ENCODE results near the gene LELP1.
A peak's percentile ranks its signal among the peaks of the same experiment; 100 is the strongest.
"Not testable (repeated sequence)": the region's sequence is repeated elsewhere in the genome, so short reads cannot be mapped to it uniquely, and the experiment has no call there.

Gene LELP1

DNA sequence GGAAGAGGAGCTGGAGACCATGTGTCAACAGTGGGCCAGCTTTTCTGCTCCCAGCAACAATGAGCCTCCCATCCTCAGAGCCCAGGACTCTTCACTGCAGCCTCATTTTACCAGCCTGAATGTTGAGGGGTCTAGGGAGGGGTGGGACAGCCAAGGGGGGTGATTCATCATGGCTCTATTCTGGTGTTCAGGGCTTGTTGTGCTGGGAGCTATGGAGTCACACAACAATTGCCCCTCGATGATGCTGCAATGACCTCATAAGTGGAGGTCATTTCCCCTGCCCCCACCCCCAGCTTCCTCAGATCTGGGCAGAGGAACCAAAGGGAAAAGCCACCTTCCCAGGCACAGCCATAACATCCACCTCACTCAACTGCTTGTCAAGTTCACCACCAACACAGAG is at the start of gene LELP1:
TSS of gene LELP1 (plus strand) at position 301 of the 400 bp plus-strand sequence. CDS start 1,278 bp downstream, outside the sequence.
- no peak for DNase-seq (ENCODE audit: low spot score)

DNA sequence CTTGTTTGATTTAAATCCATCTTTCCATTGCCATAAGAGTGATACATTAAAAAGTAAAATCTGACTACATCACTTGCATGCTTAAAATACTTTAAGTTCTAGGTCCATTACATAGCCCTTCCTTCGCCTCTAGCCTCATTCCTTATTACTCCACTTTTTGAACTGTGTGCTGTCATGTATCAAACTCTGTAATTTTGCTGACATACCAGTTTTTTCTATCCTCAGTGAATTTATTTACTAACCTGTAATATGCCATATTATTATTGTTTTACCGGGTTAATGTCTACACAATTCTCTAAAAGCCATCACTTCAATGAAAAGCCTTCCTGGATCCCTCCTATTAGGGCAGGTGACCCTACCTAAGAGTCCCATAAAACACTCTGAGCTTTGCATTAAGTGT is 47.7 kb upstream of the LELP1 start:
- no peak for DNase-seq (ENCODE audit: low spot score)

DNA sequence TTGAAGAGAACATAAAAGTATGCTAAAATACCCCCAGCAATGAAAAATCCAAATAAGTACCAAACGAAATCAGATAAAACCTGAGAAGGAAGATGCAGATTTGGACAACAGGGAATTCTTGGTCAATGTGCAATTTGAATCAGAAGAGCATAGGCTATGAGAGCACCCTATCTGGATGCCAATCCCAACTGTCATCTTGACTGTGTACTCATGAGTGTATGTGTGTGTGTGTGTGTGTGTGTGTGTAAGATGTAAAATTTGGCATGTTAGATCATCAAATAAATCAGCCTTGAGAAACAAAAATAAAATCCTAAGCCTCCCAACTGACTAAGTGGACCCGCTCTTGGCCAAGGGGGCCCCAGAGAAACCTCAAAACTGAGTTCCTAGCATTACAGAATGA is 34.5 kb upstream of the LELP1 start:
- no peak for DNase-seq (ENCODE audit: low spot score)

DNA sequence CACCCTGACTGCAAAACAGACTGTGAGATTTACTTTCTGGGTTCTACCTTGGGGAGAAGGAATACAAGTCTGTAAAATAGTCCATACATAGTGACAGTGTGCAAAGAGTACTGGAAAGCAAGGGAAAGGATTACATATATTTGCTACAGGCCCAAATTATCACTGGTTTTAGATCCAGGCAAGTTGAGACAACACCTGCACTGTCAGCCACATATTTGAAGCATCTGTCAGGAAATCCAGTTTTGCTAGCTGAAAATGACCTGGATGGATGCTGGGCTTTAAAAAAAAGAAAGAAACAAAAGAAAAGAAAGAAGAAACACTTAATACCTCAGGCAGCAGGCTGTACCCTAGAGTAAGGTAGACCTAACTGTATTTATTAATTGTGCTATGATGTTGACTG is 28.6 kb upstream of the LELP1 start:
- DNase-seq (ENCODE audit: low spot score), result no peak

- DNase-seq (ENCODE audit: low spot score), result no peak
These were observed 24.3 kb upstream of the LELP1 start for GRCh38 chr1:153178922-153179321.

DNA sequence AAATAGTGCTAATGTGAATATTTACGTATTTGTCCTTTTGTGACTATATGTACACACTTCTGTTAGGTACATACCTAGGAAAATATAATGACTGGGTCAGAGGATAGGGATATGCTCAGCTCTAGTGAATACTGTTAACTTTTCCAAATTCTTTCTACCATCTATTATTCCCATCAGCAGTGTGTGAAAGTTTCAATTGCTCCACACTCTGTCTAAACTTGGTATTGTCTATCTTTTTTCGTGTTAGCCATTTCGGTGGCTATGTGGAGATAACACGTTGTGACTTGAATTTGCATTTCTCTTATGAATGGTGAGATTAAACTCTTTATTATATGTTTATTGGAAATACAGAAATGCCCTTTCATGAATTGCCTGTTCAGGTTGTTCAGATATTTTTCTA is 22.7 kb upstream of the LELP1 start:
- no peak for DNase-seq (ENCODE audit: low spot score)

DNA sequence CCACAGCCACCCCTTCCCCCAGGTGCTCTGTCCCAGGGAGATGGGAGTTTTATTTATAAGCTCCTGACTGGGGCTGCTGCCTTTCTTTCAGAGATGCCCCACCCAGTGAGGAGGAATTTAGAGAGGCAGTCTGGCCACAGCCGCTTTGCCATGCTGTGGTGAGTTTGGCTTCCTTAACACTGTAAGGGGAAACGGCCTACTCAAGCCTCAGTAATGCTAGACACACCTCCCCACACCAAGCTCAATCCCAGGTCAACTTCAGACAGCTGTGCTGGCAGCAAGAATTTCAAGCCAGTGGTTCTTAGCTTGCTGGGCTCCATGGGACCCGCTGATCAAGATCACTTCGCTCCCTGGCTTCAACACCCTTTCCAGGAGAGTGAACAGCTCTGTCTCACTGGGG is 14.9 kb upstream of the LELP1 start:
- DNase-seq (ENCODE audit: low spot score), result not testable (repeated sequence)

DNA sequence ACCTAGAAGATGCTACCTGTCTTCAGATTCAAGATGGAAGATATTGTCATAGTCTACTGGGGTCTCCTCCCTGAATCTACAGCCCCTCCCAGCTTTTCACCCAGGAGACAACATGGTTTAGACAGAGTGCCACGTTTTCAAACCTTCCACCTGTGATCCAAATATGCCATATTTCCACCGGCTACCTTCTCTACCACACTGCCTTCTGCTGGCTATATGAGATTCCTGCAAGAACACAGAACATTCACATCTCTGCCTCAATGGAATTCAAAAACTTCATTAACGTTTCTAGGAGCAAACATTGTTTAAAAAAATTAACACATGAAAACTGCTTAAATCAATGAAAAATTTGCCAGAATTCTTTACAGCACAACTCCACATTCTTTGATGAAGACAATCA is 12.9 kb upstream of the LELP1 start:
- no peak for DNase-seq (ENCODE audit: low spot score)

GRCh38 chr1:153192697-153193096 is 10.5 kb upstream of the LELP1 start:
- no peak for DNase-seq (ENCODE audit: low spot score)

DNA sequence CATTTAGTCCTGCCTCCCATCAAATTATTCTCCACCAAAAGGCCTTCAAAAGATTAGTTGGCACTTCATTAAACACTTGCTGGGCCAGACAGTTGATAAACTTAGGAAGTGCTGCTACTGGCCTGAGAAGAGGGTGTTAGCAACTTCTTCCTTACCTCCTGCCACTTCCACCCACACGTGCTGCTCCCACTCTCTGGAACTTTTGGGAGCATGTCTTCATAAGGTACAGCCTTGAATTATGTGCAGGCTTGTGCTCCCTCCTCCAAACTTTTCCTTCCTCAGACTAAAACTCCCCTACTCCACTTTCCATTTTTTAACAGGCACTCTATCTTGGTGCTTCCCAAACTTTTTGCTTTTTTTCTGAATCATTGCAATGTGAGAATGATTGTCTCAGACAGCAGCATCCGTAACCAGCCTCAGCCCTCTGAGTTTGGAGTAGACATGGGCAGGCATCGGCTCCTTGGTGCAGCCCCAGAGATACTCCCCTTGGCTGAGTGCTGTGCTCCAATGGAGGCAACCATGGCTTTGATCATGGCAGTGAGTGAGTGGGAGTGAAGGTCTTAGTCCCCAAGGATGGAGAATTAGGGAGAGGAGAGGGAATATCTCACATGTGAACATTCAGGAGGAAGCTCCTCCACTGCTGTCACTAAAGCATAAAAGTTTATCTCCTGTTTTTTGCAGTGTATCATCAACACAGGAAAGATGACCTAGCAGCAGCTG is 8.7 kb upstream of the LELP1 start:
- DNase-seq (ENCODE audit: low spot score), result no peak

DNA sequence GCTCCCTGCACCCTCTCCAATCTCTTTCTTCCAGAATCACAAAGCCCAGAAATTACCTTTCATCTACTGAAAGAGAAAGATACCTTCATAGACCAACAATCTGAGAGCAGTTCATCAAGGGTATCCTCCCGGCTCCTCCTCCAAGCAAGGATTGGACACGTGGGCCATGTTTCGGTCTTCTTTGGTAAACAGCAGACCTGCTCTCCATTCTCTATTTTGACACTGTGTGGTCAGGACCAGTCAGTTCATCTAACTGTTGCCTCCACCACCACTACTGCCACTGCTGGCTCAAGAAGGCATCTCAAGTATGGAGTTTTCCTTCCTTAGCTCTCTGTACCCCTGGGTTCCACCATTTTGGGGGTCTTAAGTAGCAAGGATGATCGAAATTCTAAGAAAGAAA is 8.0 kb upstream of the LELP1 start:
- DNase-seq (ENCODE audit: low spot score), result no peak

DNA sequence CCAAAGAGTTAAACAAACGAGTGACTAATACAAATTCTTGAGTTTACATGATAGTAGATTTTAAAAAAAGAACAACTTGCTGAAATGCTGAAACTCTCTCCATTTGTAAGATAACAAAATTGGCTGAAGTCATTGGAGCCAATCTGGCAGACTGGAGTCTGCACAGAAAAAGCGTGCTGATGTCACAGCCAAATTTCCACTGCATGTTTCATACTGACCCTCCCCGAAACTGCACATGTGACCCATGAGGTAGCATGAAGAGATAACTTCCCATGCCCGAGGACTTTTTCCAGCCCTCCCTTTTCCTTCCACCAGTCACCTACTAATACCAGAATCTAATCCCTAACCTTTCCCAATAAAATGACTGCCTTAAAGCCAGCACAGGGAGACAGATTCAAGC is 1.2 kb upstream of the LELP1 start:
- DNase-seq (ENCODE audit: low spot score), result no peak

DNA sequence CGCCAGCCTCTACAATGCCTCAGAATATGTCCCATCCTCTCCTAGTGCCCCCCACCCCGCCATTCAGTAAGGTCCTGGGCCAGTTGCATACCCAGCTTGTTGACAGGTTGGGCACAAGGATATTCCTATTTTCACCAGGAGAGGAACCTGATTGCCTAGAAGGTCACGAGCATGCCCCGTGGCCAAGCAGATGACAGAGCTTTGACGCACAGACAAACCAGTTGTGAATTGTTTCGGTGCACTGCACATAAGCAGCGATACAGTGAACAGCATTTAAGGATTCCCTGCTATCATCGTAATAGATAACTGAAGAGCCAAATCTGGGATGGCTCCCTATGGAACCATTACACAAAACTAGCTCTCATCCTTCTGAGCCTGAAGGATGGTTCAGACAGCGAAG is 3.4 kb downstream of the LELP1 start:
- DNase-seq (ENCODE audit: low spot score), result no peak

GRCh38 chr1:153210206-153210605 is 7.0 kb downstream of the LELP1 start:
- no peak for DNase-seq (ENCODE audit: low spot score)

DNA sequence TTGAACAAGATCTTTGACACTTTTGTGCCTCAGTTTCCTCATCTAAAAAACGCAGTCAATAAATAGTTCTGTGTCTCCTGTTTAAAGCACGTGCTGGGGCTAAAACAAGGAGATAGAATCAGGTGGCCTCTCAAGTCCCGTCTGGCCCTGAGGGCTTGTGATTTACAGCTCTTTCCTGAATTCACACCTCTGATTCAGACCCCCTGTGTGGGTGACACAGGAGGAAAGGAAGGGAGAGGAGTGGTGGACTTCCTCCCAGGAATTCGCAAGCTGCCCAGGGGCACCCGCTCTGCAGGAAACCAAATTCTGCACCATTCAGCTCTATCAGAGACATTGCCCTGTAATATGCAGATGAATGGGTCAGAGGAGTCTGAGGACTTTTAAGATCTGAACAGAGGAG is 9.0 kb downstream of the LELP1 start:
- DNase-seq (ENCODE audit: low spot score), result no peak

GRCh38 chr1:153213519-153213918 is 10.3 kb downstream of the LELP1 start:
- DNase-seq (ENCODE audit: low spot score), result no peak

DNA sequence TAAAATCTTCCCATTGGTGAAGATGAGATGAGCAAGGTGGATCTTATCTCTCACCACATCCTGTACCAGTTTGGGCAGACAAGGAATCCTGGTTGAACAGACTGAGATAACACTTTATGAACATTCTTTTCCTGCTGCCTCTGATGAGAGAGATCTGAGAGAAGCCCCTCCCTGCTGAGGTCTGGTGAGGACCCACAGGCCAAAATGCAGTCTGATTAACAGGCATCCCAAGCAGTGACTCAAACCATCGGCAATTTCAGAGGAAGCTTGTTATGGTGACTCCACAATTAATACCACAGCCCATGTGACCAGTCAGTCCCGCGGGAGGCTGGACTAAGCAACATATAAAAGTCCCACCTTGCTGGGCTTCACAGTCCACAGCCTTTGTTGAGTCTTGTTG is 14.0 kb downstream of the LELP1 start, which contains the start of gene PRR9:
TSS of gene PRR9 (plus strand) at position 373 of the 400 bp plus-strand sequence. CDS start 561 bp downstream, outside the sequence.
- no peak for DNase-seq (ENCODE audit: low spot score)

DNA sequence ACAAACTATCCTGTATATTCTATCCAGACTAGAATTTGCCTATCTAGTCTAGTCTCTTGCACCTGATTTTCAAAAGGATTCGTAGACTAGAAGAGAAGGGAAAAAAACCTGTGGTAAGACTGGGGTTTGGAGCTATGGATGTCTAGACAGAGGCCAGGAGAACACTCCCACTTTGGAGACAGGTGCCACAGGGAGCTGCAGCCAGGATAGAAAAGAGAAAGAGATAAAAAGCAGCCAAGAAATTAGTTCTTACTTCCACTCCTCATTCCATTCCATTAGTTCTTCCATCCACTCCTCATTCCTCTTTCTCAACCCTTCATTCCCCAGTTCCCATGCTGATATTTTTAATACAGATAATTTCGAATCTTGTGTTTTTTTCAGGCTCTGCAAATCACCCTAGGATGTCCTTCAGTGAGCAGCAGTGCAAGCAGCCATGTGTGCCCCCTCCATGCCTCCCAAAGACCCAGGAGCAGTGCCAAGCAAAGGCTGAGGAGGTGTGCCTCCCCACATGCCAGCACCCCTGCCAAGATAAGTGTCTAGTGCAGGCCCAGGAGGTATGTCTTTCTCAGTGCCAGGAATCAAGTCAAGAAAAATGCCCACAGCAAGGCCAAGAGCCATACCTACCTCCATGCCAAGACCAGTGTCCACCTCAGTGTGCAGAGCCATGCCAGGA is 14.7 kb downstream of the LELP1 start:
- DNase-seq (ENCODE audit: low spot score), result no peak

GRCh38 chr1:153220606-153221303 is 17.5 kb downstream of the LELP1 start:
- DNase-seq (ENCODE audit: low spot score), result no peak

DNA sequence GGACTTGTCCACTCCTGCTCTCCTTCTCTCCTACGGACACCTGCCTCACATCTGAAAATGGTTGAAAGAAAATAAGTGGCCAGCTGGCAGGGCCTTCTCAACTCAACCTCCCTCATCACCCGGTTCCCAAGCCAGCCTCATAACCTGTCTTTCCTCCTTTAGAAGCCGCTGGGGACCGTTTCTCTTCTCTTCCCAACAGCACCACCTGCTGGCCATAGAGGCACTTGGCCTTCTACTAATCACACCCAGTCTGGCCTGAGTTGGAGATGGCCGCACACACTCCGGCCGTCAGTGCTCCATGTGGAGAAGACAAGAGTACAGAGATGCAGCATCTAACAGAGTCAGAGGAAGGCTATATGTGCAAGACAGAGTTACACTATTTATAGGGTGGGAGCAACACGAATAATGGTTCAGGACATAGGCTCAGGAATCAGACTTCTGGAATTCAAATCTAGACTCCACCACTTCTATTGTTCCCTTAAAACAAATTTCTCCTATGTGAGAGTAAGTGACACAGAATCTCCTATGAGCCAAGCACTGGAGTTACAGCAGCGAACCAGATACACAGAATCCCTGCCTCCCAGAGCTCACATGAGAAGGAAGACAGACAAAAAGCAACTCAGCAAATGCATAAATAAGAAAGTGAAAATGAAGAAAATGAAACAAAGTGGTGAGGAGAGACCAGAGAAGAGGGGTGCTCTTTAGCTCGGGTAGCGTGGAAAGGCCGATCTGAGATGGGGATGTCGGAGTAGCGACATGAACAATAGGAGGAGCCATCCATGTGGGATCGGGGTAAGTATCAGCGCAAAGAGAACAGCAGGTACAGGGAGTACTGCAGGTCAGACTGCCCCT is 20.0 kb downstream of the LELP1 start:
- peak; percentile 27 for DNase-seq (ENCODE audit: low spot score)

DNA sequence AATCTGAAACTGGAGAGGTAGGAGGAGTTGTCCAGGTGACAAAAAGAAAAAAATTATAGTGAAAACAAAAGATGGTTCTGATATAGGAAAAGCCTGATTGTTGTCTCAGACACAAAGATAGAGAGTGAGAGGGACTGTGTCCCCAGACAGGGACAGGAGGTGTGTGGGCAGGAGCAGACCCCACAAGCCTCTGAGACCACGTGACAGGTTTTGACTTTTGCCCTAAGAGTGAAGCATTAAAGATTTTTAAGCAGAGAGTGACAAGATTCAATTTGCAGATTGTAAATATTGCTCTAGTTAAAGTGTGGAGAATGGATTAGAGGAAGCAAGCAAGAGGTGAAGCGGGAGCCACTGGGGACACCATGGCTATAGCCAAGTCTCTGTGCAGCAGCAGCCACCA is 24.6 kb downstream of the LELP1 start:
- DNase-seq (ENCODE audit: low spot score), result no peak

GRCh38 chr1:153228491-153228890 is 25.3 kb downstream of the LELP1 start:
- DNase-seq (ENCODE audit: low spot score), result no peak

Measured in AG08396 (cell line).